IMR-90 (cell line): Measurements from ENCODE around the gene CFAP119.

Experiments
- CEBPB ChIP-seq: IDR thresholded peaks from 2 replicates; pipeline ENCODE4 v1.6.1; 2012; ENCODE audit warnings: low read depth, low read length, improper control_type of control experiment
- MAFK ChIP-seq: IDR thresholded peaks from 2 replicates; pipeline ENCODE4 v1.6.1; 2012; ENCODE audit warnings: low read depth, low read length, improper control_type of control experiment
- MAZ ChIP-seq: IDR thresholded peaks from 2 replicates; pipeline ENCODE4 v1.6.1; 2012; ENCODE audit warnings: low read depth, mild to moderate bottlenecking, low read length, improper control_type of control experiment, moderate library complexity, borderline replicate concordance
- MXI1 ChIP-seq: IDR thresholded peaks from 2 replicates; pipeline ENCODE4 v1.6.1; 2012; ENCODE audit warnings: low read depth, mild to moderate bottlenecking, low read length, moderate library complexity, borderline replicate concordance
- POLR2A ChIP-seq: IDR thresholded peaks from 2 replicates; pipeline ENCODE4 v1.6.1; 2012; ENCODE audit warnings: mild to moderate bottlenecking, low read depth, low read length
- RAD21 ChIP-seq: IDR thresholded peaks from 2 replicates; pipeline ENCODE4 v1.6.1; 2012; ENCODE audit warnings: low read length, improper control_type of control experiment
- TF ChIP-seq, protein P1 (sequence below): conservative IDR thresholded peaks from 2 replicates; pipeline ENCODE4 v1.5.1; 2012; ENCODE audit warnings: mild to moderate bottlenecking, low read depth, low read length, improper control_type of control experiment
- TF ChIP-seq, protein P2 (sequence below): fragments of 150-350 bp; IDR thresholded peaks from 2 replicates; pipeline ENCODE4 v1.6.1; 2016; ENCODE audit warnings: low read depth, mild to moderate bottlenecking, low read length, moderate library complexity, borderline replicate concordance

DNA sequence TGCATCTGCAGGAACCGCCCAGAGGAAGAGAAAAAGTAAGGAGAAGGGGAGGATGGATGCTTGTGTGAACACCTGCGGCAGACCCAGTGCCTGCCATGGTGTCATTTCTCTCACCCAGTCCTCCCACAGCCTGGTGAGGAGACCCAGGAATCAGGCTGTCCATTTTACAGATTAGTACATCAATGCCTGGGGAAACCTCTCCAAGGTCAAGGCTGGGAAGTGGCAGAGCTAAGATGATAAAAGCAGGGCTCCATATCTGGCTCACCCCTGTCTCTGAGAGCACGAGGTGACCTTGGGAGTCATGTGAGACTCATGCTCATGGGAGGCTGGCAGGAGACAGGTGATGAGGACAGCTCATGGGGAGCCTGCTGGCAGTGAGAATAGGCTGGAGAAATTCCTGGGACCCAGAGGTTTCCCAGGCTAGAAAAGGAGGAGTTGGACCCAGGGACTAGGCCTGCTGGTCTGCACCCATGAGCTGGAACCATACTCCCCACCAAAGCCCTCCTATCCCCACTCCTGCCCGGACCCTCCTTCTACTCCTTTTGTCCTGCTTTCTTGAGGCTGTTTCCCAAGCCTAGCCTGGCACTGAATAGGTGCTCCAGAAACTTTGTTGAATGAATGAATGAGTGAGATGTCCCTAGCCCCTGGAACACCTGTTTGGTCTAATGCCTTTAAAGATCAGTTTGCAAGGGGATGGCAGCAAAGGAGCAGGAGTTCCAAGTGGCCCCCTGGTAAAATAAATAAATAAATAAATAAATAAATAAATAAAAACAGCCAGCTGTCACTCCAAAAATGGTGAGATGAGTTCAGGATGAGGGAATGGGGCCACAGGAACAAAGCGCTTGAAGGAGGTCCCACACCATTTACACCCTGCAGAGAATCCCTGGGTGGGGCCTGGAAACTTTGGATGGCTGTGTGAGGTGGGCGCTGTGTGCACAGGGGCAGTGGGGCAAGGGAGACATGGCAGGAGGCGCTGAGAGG lies 23.6 kb upstream of the CFAP119 start:
- TF ChIP-seq, protein P1, sequence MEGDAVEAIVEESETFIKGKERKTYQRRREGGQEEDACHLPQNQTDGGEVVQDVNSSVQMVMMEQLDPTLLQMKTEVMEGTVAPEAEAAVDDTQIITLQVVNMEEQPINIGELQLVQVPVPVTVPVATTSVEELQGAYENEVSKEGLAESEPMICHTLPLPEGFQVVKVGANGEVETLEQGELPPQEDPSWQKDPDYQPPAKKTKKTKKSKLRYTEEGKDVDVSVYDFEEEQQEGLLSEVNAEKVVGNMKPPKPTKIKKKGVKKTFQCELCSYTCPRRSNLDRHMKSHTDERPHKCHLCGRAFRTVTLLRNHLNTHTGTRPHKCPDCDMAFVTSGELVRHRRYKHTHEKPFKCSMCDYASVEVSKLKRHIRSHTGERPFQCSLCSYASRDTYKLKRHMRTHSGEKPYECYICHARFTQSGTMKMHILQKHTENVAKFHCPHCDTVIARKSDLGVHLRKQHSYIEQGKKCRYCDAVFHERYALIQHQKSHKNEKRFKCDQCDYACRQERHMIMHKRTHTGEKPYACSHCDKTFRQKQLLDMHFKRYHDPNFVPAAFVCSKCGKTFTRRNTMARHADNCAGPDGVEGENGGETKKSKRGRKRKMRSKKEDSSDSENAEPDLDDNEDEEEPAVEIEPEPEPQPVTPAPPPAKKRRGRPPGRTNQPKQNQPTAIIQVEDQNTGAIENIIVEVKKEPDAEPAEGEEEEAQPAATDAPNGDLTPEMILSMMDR: no peak
- TF ChIP-seq, protein P2, sequence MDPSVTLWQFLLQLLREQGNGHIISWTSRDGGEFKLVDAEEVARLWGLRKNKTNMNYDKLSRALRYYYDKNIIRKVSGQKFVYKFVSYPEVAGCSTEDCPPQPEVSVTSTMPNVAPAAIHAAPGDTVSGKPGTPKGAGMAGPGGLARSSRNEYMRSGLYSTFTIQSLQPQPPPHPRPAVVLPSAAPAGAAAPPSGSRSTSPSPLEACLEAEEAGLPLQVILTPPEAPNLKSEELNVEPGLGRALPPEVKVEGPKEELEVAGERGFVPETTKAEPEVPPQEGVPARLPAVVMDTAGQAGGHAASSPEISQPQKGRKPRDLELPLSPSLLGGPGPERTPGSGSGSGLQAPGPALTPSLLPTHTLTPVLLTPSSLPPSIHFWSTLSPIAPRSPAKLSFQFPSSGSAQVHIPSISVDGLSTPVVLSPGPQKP: no peak
- TF ChIP-seq MXI1 (no peak), MAZ (no peak), POLR2A (no peak), RAD21 (no peak), CEBPB (no peak), MAFK (no peak)
